ENCODE data around the gene CDH4.

- TF ChIP-seq, protein P1, sequence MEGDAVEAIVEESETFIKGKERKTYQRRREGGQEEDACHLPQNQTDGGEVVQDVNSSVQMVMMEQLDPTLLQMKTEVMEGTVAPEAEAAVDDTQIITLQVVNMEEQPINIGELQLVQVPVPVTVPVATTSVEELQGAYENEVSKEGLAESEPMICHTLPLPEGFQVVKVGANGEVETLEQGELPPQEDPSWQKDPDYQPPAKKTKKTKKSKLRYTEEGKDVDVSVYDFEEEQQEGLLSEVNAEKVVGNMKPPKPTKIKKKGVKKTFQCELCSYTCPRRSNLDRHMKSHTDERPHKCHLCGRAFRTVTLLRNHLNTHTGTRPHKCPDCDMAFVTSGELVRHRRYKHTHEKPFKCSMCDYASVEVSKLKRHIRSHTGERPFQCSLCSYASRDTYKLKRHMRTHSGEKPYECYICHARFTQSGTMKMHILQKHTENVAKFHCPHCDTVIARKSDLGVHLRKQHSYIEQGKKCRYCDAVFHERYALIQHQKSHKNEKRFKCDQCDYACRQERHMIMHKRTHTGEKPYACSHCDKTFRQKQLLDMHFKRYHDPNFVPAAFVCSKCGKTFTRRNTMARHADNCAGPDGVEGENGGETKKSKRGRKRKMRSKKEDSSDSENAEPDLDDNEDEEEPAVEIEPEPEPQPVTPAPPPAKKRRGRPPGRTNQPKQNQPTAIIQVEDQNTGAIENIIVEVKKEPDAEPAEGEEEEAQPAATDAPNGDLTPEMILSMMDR (IDR thresholded peaks at IDR 0.05; ENCODE audit: insufficient read depth, low read depth, low read length): no peak
- TF ChIP-seq EZH2 (IDR thresholded peaks at IDR 0.05; ENCODE audit: insufficient read depth, low read length): no peak
These were observed 139.1 kb downstream of the CDH4 start for GRCh38 chr20:61391185-61391584.

All from astrocyte (in vitro differentiated cells and primary cell).